Thyroid gland (tissue), 4 donors: ENCODE data around the gene NDUFAF5. TPM values are rescaled to one million over a fixed set of nuclear protein-coding genes. Genes with fewer than 3 reads are reported as not detected.

Experiments used
- DNase-seq, 2 donors: peaks; one replicate each; pipeline ENCODE4 v3.0.0-alpha.2; 2019
- H3K27ac ChIP-seq, 3 donors: fragments of 200-600 bp; sonication (generic); 1 replicate in 2 of 3; 2 replicates in 1 of 3; pipeline ENCODE4 v1.5.1; 2016 to 2019; ENCODE audit warnings: mild to moderate bottlenecking in 1 of 3, moderate library complexity in 1 of 3
- H3K27me3 ChIP-seq: fragments of 200-600 bp; sonication (generic); one replicate; pipeline ENCODE4 v1.5.1; 2019
- H3K36me3 ChIP-seq, 2 donors: fragments of 200-600 bp; sonication (generic); one replicate each; pipeline ENCODE4 v1.5.1; 2016 to 2019
- H3K4me1 ChIP-seq, 2 donors: fragments of 200-600 bp; sonication (generic); one replicate each; pipeline ENCODE4 v1.5.1; 2017 to 2019
- H3K4me3 ChIP-seq, 3 donors: fragments of 200-600 bp; sonication (generic); replicated peaks in 1 of 3; 1 replicate in 2 of 3; 2 replicates in 1 of 3; pipeline ENCODE4 v1.5.1; 2016; ENCODE audit warnings: mild to moderate bottlenecking in 1 of 3
- H3K9me3 ChIP-seq: fragments of 200-600 bp; sonication (generic); one replicate; pipeline ENCODE4 v1.5.1; 2017
- POLR2A ChIP-seq, 2 donors: fragments of 450-650 bp; IDR thresholded peaks; one replicate each; pipeline ENCODE4 v1.6.1; 2017; ENCODE audit warnings: antibody characterized with exemption in 2 of 2, mild to moderate bottlenecking in 2 of 2, moderate library complexity in 1 of 2
- WGBS, 2 donors: methylation state at CpG; one replicate each; pipeline ENCODE4 v1.1.5; 2017; 5-methylcytosine and 5-hydroxymethylcytosine counted together
- intact Hi-C: fragments of 100-400 bp; cut with DNase I; formaldehyde crosslinking; loops from one replicate; pipeline ENCODE4 v1.15.1; 2023
- total RNA-seq, 4 donors: library from RNA; depleted of rRNA; stranded (reverse); fragments of >200 nt; gene quantifications; one replicate each; pipeline ENCODE4 v1.2.3, GENCODE V29; 2016
- TF ChIP-seq, protein P1 (sequence below), 6 experiments: fragments of 200-600 bp in 3 of 6; fragments of 450-650 bp in 3 of 6; sonication (generic) in 3 of 6; IDR thresholded peaks; one replicate each; pipeline ENCODE4 v1.5.1; 2016 to 2019; ENCODE audit warnings: antibody characterized with exemption in 6 of 6, mild to moderate bottlenecking in 2 of 6, inconsistent platforms in 1 of 6, moderate library complexity in 1 of 6

NDUFAF5 gene
- total RNA-seq, 4 donors from 2014 or later: 11.9 to 15.7 (median 14.7) TPM

DNA sequence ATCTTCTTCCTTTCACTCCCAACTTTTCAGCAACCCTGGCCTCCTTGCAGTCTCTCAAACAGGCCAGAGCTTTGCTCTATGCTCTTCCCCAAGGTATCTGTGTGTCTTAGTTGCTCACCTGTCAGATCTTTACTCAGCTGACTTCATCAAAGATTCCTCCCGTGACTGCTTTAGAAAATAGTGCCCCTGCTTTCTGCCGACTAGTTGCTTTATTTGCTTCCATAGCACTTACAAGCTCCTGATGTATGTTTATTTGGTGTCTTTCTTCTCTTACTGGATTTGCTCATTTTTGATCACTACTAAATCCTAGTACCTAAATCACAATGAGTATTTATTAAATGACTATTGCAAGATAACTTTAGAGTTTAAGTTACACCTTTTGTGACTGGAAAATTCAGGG is 5.9 kb downstream of the NDUFAF5 start:
- TF ChIP-seq POLR2A (IDR thresholded peaks at IDR 0.05): no peak
- TF ChIP-seq, protein P1, sequence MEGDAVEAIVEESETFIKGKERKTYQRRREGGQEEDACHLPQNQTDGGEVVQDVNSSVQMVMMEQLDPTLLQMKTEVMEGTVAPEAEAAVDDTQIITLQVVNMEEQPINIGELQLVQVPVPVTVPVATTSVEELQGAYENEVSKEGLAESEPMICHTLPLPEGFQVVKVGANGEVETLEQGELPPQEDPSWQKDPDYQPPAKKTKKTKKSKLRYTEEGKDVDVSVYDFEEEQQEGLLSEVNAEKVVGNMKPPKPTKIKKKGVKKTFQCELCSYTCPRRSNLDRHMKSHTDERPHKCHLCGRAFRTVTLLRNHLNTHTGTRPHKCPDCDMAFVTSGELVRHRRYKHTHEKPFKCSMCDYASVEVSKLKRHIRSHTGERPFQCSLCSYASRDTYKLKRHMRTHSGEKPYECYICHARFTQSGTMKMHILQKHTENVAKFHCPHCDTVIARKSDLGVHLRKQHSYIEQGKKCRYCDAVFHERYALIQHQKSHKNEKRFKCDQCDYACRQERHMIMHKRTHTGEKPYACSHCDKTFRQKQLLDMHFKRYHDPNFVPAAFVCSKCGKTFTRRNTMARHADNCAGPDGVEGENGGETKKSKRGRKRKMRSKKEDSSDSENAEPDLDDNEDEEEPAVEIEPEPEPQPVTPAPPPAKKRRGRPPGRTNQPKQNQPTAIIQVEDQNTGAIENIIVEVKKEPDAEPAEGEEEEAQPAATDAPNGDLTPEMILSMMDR (IDR thresholded peaks at IDR 0.05): no peak
- intact Hi-C loops: no loop called here
- no peak for DNase-seq
- H3K9me3 ChIP-seq: no peaks in the 10 kb centered on the region
- WGBS, 2 donors: 93 to 96% methylated on average over 2 of the region's 2 CpGs
- H3K4me3 ChIP-seq: no peak overlapping the region
- peaks cover 10% of the 10 kb centered on the region in 2 donors for H3K4me1 ChIP-seq
- H3K27me3 ChIP-seq: no peaks in the 10 kb centered on the region
- H3K36me3 ChIP-seq: peaks cover 15 to 40% of the 10 kb centered on the region in 2 donors
- no peak overlapping the region for H3K27ac ChIP-seq

DNA sequence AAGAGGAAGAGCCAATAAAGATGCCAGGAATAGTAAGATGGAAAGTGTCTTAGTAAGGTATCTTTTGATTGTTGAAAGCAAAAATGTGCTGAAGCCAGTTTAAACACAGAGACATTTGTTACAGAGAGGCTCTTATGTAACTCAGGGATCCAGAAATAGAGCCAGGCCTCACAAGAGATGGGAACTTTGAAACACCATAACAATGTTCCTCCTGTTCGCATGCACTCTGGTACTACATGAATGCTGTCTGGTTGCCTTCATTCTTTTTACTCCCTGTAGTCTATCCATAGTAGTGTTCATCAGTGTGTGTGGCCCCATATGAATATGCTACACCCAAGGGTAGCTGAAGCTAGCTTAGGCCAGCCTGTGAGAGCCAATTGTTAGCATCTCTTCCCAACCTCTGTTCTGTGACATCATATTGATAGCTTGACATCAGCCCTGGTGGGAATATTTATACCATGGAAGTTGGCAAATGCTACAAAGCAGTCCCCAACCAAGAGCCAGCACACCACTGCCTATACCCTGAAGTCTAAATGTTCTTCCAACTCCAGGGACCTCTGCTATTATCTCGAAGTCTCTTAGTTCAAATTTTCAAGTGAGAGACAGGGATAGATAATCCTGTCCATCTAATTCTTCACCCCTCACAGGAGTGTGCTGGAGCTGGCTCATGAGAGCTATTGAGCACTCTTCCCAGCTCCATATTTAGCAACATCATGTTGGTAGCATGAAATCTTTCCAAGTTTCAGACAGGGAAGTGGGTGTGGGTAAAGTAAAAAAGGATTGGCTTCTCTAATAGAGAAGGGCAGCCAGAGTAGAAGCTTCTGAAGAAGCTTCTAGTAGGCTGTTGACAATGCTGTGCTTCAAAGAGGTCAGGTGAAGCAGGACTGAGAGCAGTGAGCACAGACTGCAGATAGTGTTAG is 7.0 kb downstream of the NDUFAF5 start:
- TF ChIP-seq POLR2A (IDR thresholded peaks at IDR 0.05): no peak
- TF ChIP-seq, protein P1 (IDR thresholded peaks at IDR 0.05): no peak
- no peak for DNase-seq
- Histone ChIP-seq H3K4me3 (no peak overlapping the region), H3K9me3 (no peaks in the 10 kb centered on the region), H3K27me3 (no peaks in the 10 kb centered on the region), H3K36me3 (peaks cover 24 to 42% of the 10 kb centered on the region in 2 donors), H3K4me1 (no peaks in the 10 kb centered on the region), H3K27ac (no peak overlapping the region)
- WGBS, 2 donors: 95 to 98% methylated on average over 2 of the region's 2 CpGs
- intact Hi-C loops: no loop called here

DNA sequence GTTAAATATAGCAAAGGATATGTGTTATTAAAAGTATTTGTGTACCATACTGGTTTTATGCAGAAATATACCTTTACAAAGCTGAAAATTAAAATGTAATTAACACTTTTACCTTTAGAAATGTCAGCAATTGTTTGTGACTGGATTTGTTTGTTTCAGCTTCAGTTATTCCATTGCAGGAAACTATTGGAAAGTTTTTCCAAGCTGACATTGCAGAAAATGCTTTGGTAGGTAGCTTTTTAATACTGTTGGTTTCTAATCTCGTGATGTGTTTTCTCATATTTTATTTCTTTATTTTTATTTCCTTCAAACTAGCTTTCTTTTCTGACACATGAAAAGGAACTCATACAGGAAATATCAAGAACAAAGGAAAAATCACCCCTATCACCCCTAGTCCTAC is 8.2 kb downstream of the NDUFAF5 start:
- 92 to 93% methylated on average over 1 of the region's 1 CpG for WGBS, 2 donors
- Histone ChIP-seq H3K4me3 (no peak overlapping the region), H3K4me1 (no peaks in the 10 kb centered on the region), H3K27me3 (no peaks in the 10 kb centered on the region), H3K9me3 (no peaks in the 10 kb centered on the region), H3K36me3 (peaks cover 24 to 46% of the 10 kb centered on the region in 2 donors), H3K27ac (no peak overlapping the region)
- DNase-seq: no peak
- intact Hi-C loops: no loop called here
- TF ChIP-seq, protein P1 (IDR thresholded peaks at IDR 0.05): no peak
- no peak for TF ChIP-seq POLR2A (IDR thresholded peaks at IDR 0.05)

DNA sequence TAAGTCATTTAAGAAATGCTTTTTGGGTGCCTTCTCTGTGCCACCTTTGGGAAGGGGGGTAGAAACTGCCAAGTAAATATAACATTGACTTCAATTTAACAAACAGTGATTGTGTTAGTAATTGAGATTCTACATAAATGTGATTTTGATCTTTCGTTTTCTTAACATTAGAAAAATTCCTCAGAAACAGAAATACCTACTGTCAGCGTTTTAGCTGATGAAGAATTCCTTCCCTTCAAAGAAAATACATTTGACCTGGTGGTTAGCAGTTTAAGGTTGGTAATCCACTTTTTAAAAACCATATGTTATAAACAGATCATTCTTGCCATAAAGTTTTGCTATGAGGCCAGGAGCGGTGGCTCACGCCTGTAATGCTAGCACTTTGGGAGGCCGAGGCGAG is 9.8 kb downstream of the NDUFAF5 start:
- peaks cover 24 to 49% of the 10 kb centered on the region in 2 donors for H3K36me3 ChIP-seq
- 96 to 98% methylated on average over 6 of the region's 6 CpGs for WGBS, 2 donors
- no peak for TF ChIP-seq POLR2A (IDR thresholded peaks at IDR 0.05)

DNA sequence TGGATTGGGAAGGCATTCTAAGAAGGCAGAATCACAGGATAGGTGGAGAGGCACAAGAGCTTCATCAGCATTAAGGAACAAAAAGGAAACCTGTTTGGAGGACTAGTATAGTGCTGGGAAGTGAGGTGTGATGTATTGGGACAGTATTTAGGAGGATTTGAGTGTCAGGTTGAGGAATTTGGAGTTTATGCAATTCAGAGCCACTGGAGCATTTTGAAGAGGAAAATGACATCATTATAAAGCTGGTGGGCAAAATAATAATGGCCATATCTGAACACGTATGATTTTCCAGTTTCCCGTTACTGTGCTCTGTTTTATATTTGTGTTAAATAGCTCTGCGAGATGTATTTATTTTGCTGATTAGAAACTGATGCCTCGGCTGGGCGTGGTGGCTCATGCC is 14.2 kb downstream of the NDUFAF5 start:
- TF ChIP-seq, protein P1 (IDR thresholded peaks at IDR 0.05): no peak
- no peak for TF ChIP-seq POLR2A (IDR thresholded peaks at IDR 0.05)
- 92 to 93% methylated on average over 5 of the region's 5 CpGs for whole genome bisulfite sequencing, 2 donors
- peaks cover 0 to 10% of the 10 kb centered on the region in 2 donors for H3K4me1 ChIP-seq
- DNase-seq: no peak
- H3K27ac ChIP-seq: no peak overlapping the region
- no peaks in the 10 kb centered on the region for H3K27me3 ChIP-seq
- intact Hi-C loops: no loop called here
- H3K4me3 ChIP-seq: no peak overlapping the region
- peaks cover 39 to 45% of the 10 kb centered on the region in 2 donors for H3K36me3 ChIP-seq
- H3K9me3 ChIP-seq: no peaks in the 10 kb centered on the region

More for the DNA sequence above, 9.8 kb downstream of the NDUFAF5 start:
- DNase-seq: no peak
- H3K4me1 ChIP-seq: no peaks in the 10 kb centered on the region
- H3K27ac ChIP-seq: no peak overlapping the region
- H3K9me3 ChIP-seq: no peaks in the 10 kb centered on the region
- H3K4me3 ChIP-seq: no peak overlapping the region
- no peaks in the 10 kb centered on the region for H3K27me3 ChIP-seq
- intact Hi-C loops: no loop called here
